HepG2 (cell line): Measurements from ENCODE around the gene SH3D21. TPM values are rescaled to one million over a fixed set of nuclear protein-coding genes. Genes with fewer than 3 reads are reported as not detected.

Experiments used
- ATAC-seq: fragments of 200-7000 bp; cut with Tn5 transposase; 3 replicates; pipeline ENCODE4 v1.9.1; 2020; ENCODE audit warnings: mild to moderate bottlenecking, moderate library complexity
- BruUV-seq: library from RNA; stranded (reverse); fragments of 400-500 nt; replicated peaks from 2 replicates; lab custom pipeline; 2021; lab: Mats Ljungman, UMichigan
- CTCF ChIA-PET: fragments of 300-600 bp; formaldehyde crosslinking; extraction: SDS; loops from one replicate; lab custom pipeline; 2021; ENCODE audit warnings: low total read pairs, inconsistent platforms, low intra/inter-chr PET ratio; lab: Yijun Ruan, JAX
- POLR2A ChIA-PET: fragments of 350-600 bp; sonication (Branson Sonifier 250); formaldehyde crosslinking; loops from one replicate; lab custom pipeline; 2020; ENCODE audit warnings: antibody characterized with exemption, inconsistent platforms; lab: Yijun Ruan, JAX
- DNase-seq: peaks from one replicate; pipeline ENCODE4 v3.0.0-alpha.2; 2015; ENCODE audit warnings: low spot score
- FAIRE-seq: peaks from 3 replicates; lab custom pipeline; 2011; peaks lifted over from hg19 to GRCh38; lab: Jason Lieb, UNC
- H2AFZ ChIP-seq: one replicate; pipeline ENCODE4 v1.6.1; 2011; ENCODE audit warnings: low read length, inconsistent platforms
- H3K27ac ChIP-seq: fragments of 300-600 bp; 3 replicates; pipeline ENCODE4 v1.8.0; 2011; ENCODE audit warnings: mixed run types, mild to moderate bottlenecking, mixed read lengths, low read length, inconsistent platforms; ENCODE audit not compliant: insufficient read depth; ENCODE audit errors: extremely low read length
- H3K27me3 ChIP-seq, 2 experiments: fragments of 200-600 bp in 1 of 2; 2 replicates in 1 of 2; 3 replicates in 1 of 2; pipeline versions ENCODE4 v1.6.0 to v1.8.0; 2011; ENCODE audit warnings: low read length in 2 of 2, mild to moderate bottlenecking in 2 of 2, moderate library complexity in 2 of 2, inconsistent platforms in 1 of 2; ENCODE audit not compliant: insufficient read depth in 2 of 2, control insufficient read depth in 1 of 2
- H3K36me3 ChIP-seq, 2 experiments: fragments of 200-600 bp in 1 of 2; replicated peaks in 1 of 2; 2 replicates in 1 of 2; 3 replicates in 1 of 2; pipeline versions ENCODE4 v1.5.1 to v1.8.0; 2011; ENCODE audit warnings: low read length in 2 of 2, inconsistent platforms in 1 of 2; ENCODE audit not compliant: insufficient read depth in 2 of 2, control insufficient read depth in 1 of 2
- H3K4me1 ChIP-seq: 2 replicates; pipeline ENCODE4 v1.5.1; 2012; ENCODE audit warnings: low read length, inconsistent platforms; ENCODE audit not compliant: insufficient read depth
- H3K4me2 ChIP-seq: 2 replicates; pipeline ENCODE4 v1.6.0; 2011; ENCODE audit warnings: low read depth, low read length, inconsistent platforms
- H3K4me3 ChIP-seq, 3 experiments: fragments of 200-600 bp in 1 of 3; sonication (generic), shearing (Covaris generic) in 1 of 3; replicated peaks in 1 of 3; 2 replicates each; pipeline ENCODE4 v1.5.1; 2011 to 2016; ENCODE audit warnings: low read length in 3 of 3, inconsistent platforms in 2 of 3, low read depth in 2 of 3, mild to moderate bottlenecking in 2 of 3, control low read depth in 1 of 3, mixed read lengths in 1 of 3; ENCODE audit not compliant: insufficient read depth in 1 of 3
- H3K79me2 ChIP-seq: one replicate; pipeline ENCODE4 v1.6.1; 2011; ENCODE audit warnings: low read length, inconsistent platforms; ENCODE audit not compliant: insufficient read depth
- H3K9ac ChIP-seq: 2 replicates; pipeline ENCODE4 v1.6.0; 2011; ENCODE audit warnings: mild to moderate bottlenecking, low read depth, low read length, inconsistent platforms; ENCODE audit not compliant: insufficient read depth
- H3K9me3 ChIP-seq: 2 replicates; pipeline ENCODE4 v1.5.1; 2012; ENCODE audit warnings: mild to moderate bottlenecking, low read length
- H4K20me1 ChIP-seq: 2 replicates; pipeline ENCODE4 v1.6.0; 2011; ENCODE audit warnings: inconsistent platforms, mild to moderate bottlenecking, low read length, moderate library complexity; ENCODE audit not compliant: insufficient read depth
- ATF3 ChIP-seq: sonication (generic); formaldehyde crosslinking; IDR thresholded peaks from 2 replicates; pipeline ENCODE4 v1.4.0; 2020; ENCODE audit warnings: missing genetic modification reagents
- HNRNPUL1 ChIP-seq: fragments of 200-400 bp; formaldehyde crosslinking; IDR thresholded peaks from 2 replicates; pipeline ENCODE4 v1.6.1; 2017; ENCODE audit warnings: low read depth, mild to moderate bottlenecking, low read length, moderate library complexity
- KLF11 ChIP-seq: IDR thresholded peaks from 2 replicates; pipeline ENCODE4 v1.6.1; 2016; ENCODE audit warnings: missing compliant biosample characterization
- LCORL ChIP-seq, 2 experiments: fragments of 450-650 bp in 1 of 2; sonication (generic) in 1 of 2; formaldehyde crosslinking in 1 of 2; IDR thresholded peaks; 2 replicates each; pipeline versions ENCODE4 v1.5.0 to v1.6.1; 2017 to 2020; ENCODE audit warnings: antibody characterized with exemption in 1 of 2, missing genetic modification reagents in 1 of 2
- RAD21 ChIP-seq: fragments of 450-650 bp; formaldehyde crosslinking; IDR thresholded peaks from 2 replicates; pipeline ENCODE4 v1.5.0; 2020; ENCODE audit warnings: mild to moderate bottlenecking
- SNAPC5 ChIP-seq: sonication (generic); formaldehyde crosslinking; IDR thresholded peaks from 2 replicates; pipeline ENCODE4 v1.8.1; 2023; ENCODE audit warnings: mild to moderate bottlenecking, missing genetic modification reagents, borderline replicate concordance
- ZFP41 ChIP-seq: sonication (generic); formaldehyde crosslinking; IDR thresholded peaks from 2 replicates; pipeline ENCODE4 v1.4.0; 2020; ENCODE audit warnings: mild to moderate bottlenecking, missing genetic modification reagents, borderline replicate concordance
- ZIK1 ChIP-seq: sonication (generic); formaldehyde crosslinking; IDR thresholded peaks from 2 replicates; pipeline ENCODE4 v1.5.0; 2020; ENCODE audit warnings: mild to moderate bottlenecking, low read depth, missing genetic modification reagents, borderline replicate concordance
- ZSCAN12 ChIP-seq: sonication (generic); formaldehyde crosslinking; IDR thresholded peaks from 2 replicates; pipeline ENCODE4 v1.9.0; 2021; ENCODE audit warnings: mild to moderate bottlenecking, missing genetic modification reagents
- WGBS: methylation state at CpG from one replicate; pipeline ENCODE4 v1.1.6; 2017; ENCODE audit warnings: low lambda C conversion rate; 5-methylcytosine and 5-hydroxymethylcytosine counted together
- in situ Hi-C: cut with HindIII; loops from 2 replicates; pipeline ENCODE4 v1.10.0; 2017; ENCODE audit warnings: low pct_unique_long_range_greater_than_20kb; ENCODE audit not compliant: extremely low pct_ligation_motif_present
- intact Hi-C: fragments of 100-400 bp; cut with micrococcal nuclease; formaldehyde crosslinking; loops from one replicate; pipeline ENCODE4 v1.10.0; 2022; ENCODE audit not compliant: unreplicated experiment
- polyA plus RNA-seq, 8 experiments: library from polyadenylated mRNA; depleted of rRNA in 3 of 8; stranded (reverse) in 7 of 8; unstranded in 1 of 8; fragments of >200 nt; fragmentation: Illumina TruSeq in 4 of 8; extraction: Trizol in 4 of 8; gene quantifications; 2 replicates each; pipeline versions ENCODE4 v1.2.1 to v1.2.3, GENCODE V29; 2011 to 2016; ENCODE audit warnings: low read depth in 4 of 8, missing spikeins in 1 of 8, mixed read lengths in 1 of 8; ENCODE audit not compliant: insufficient read depth in 1 of 8
- total RNA-seq, 5 experiments: library from RNA; depleted of rRNA; stranded (reverse); fragments of >200 nt; fragmentation: Illumina TruSeq; extraction: Trizol; gene quantifications; 2 replicates each; pipeline ENCODE4 v1.2.3, GENCODE V29; 2016; ENCODE audit warnings: low read depth in 1 of 5

The SH3D21 gene
- total and polyA plus RNA-seq, 2 of the 13 experiments (the other 11 are each of a cell fraction or from before 2014, with no cell fraction given): 5.1 to 8.6 TPM

- TF ChIP-seq HNRNPUL1: no peak
- no peak for TF ChIP-seq ZFP41 (CRISPR knock-in tag)
- no peak for TF ChIP-seq ZIK1 (CRISPR knock-in tag)
- no peak for TF ChIP-seq LCORL (IDR thresholded peaks at IDR 0.05)
- no peak for TF ChIP-seq LCORL (CRISPR knock-in tag; IDR thresholded peaks at IDR 0.05)
- TF ChIP-seq ZSCAN12 (CRISPR knock-in tag): no peak
- TF ChIP-seq RAD21 (CRISPR knock-in tag): no peak
- TF ChIP-seq KLF11 (CRISPR knock-in tag): no peak
- TF ChIP-seq ATF3 (CRISPR knock-in tag): no peak
- no peak for TF ChIP-seq SNAPC5
- no TSS peak for BruUV-seq
- H3K27me3 ChIP-seq: no peaks in the 10 kb centered on the region
- DNase-seq: no peak
- peaks cover 24% of the 10 kb centered on the region for H3K79me2 ChIP-seq
- H4K20me1 ChIP-seq: no peaks in the 10 kb centered on the region
- peaks cover 10 to 44% of the 10 kb centered on the region in 2 experiments for H3K36me3 ChIP-seq
- no peak for FAIRE-seq
- intact Hi-C loops: loop anchor here (2.0 kb wide), 1 partner anchor 53 kb away; no protein-coding TSS in a partner anchor
- no peak overlapping the region for H2AFZ ChIP-seq
- WGBS: 94% methylated on average over 4 of the region's 4 CpGs
- H3K27ac ChIP-seq: no peak overlapping the region
- ChIA-PET CTCF (no interaction called here), POLR2A (interaction anchor here (1.7 kb wide), 1 partner anchor 33 kb away, joined by 4 read pairs; no protein-coding TSS in a partner anchor)
- H3K4me2 ChIP-seq: no peak overlapping the region
- no peaks in the 10 kb centered on the region for H3K9me3 ChIP-seq
- no peak for ATAC-seq
- in situ Hi-C loops: no loop called here
- H3K9ac ChIP-seq: no peak overlapping the region
- no peak overlapping the region for H3K4me3 ChIP-seq
- H3K4me1 ChIP-seq: peaks cover 26% of the 10 kb centered on the region
Measured at GRCh38 chr1:36367798-36368197, 61.6 kb downstream of the SH3D21 start.
